Astrocyte (in vitro differentiated cells and primary cell): ENCODE results near the gene LRP10. TPM values are rescaled to one million over a fixed set of nuclear protein-coding genes. Genes with fewer than 3 reads are reported as not detected.

Experiments used
- DNase-seq: peaks from one replicate; pipeline ENCODE4 v3.0.0-alpha.2; 2010; ENCODE audit warnings: low read depth
- FAIRE-seq: peaks from 2 replicates; lab custom pipeline; 2011; peaks lifted over from hg19 to GRCh38; lab: Jason Lieb, UNC
- H2AFZ ChIP-seq: 2 replicates; pipeline ENCODE4 v1.6.0; 2012; ENCODE audit warnings: low read depth, low read length, inconsistent platforms
- H3K27ac ChIP-seq: 2 replicates; pipeline ENCODE4 v1.5.1; 2011; ENCODE audit warnings: low read depth, low read length, inconsistent platforms
- H3K27me3 ChIP-seq: 2 replicates; pipeline ENCODE4 v1.6.0; 2011; ENCODE audit warnings: low read length, inconsistent platforms; ENCODE audit not compliant: insufficient read depth
- H3K36me3 ChIP-seq: 2 replicates; pipeline ENCODE4 v1.5.1; 2011; ENCODE audit warnings: low read length, inconsistent platforms; ENCODE audit not compliant: insufficient read depth
- H3K4me1 ChIP-seq: 2 replicates; pipeline ENCODE4 v1.5.1; 2011; ENCODE audit warnings: low read length, inconsistent platforms; ENCODE audit not compliant: insufficient read depth
- H3K4me2 ChIP-seq: 2 replicates; pipeline ENCODE4 v1.6.0; 2012; ENCODE audit warnings: low read length, inconsistent platforms
- H3K4me3 ChIP-seq: 2 replicates; pipeline ENCODE4 v1.5.1; 2011; ENCODE audit warnings: low read depth, mild to moderate bottlenecking, low read length, inconsistent platforms; ENCODE audit not compliant: insufficient read depth
- H3K79me2 ChIP-seq: 2 replicates; pipeline ENCODE4 v1.6.0; 2012; ENCODE audit warnings: mild to moderate bottlenecking, low read length, inconsistent platforms; ENCODE audit not compliant: insufficient read depth
- H3K9ac ChIP-seq: 2 replicates; pipeline ENCODE4 v1.6.0; 2012; ENCODE audit warnings: mild to moderate bottlenecking, low read length, inconsistent platforms
- H3K9me3 ChIP-seq: 2 replicates; pipeline ENCODE4 v1.5.1; 2012; ENCODE audit warnings: low read depth, mild to moderate bottlenecking, low read length, inconsistent platforms; ENCODE audit not compliant: insufficient read depth
- H4K20me1 ChIP-seq: 2 replicates; pipeline ENCODE4 v1.6.0; 2012; ENCODE audit warnings: low read length, inconsistent platforms; ENCODE audit not compliant: insufficient read depth
- H3K27ac Mint-ChIP-seq: one replicate; pipeline ENCODE4 v1.8.0; 2021; ENCODE audit warnings: mild to moderate bottlenecking, mixed read lengths; ENCODE audit not compliant: unreplicated experiment
- H3K27me3 Mint-ChIP-seq: one replicate; pipeline ENCODE4 v1.8.0; 2021; ENCODE audit warnings: low read depth, mixed read lengths; ENCODE audit not compliant: unreplicated experiment
- H3K36me3 Mint-ChIP-seq: one replicate; pipeline ENCODE4 v1.8.0; 2021; ENCODE audit warnings: low read depth, mixed read lengths; ENCODE audit not compliant: unreplicated experiment
- H3K4me1 Mint-ChIP-seq: one replicate; pipeline ENCODE4 v1.8.0; 2021; ENCODE audit warnings: low read depth, mixed read lengths; ENCODE audit not compliant: unreplicated experiment
- H3K4me3 Mint-ChIP-seq: one replicate; pipeline ENCODE4 v1.8.0; 2021; ENCODE audit warnings: mild to moderate bottlenecking, moderate library complexity, mixed read lengths; ENCODE audit not compliant: unreplicated experiment
- H3K9me3 Mint-ChIP-seq: one replicate; pipeline ENCODE4 v1.8.0; 2021; ENCODE audit warnings: mild to moderate bottlenecking, mixed read lengths; ENCODE audit not compliant: unreplicated experiment
- EZH2 ChIP-seq: IDR thresholded peaks from 2 replicates; pipeline ENCODE4 v1.6.1; 2012; ENCODE audit warnings: mild to moderate bottlenecking, low read length, inconsistent platforms; ENCODE audit not compliant: insufficient read depth
- total RNA-seq: library from RNA; stranded (reverse); gene quantifications from 2 replicates; pipeline ENCODE4 v1.2.1, GENCODE V29; 2021
- TF ChIP-seq, protein P1 (sequence below): IDR thresholded peaks from 2 replicates; pipeline ENCODE4 v1.5.1; 2011; ENCODE audit warnings: low read depth, mild to moderate bottlenecking, inconsistent platforms, low read length, moderate library complexity; ENCODE audit not compliant: insufficient read depth

LRP10 gene
- total RNA-seq, 1 donor from 2014 or later: 142 TPM

DNA sequence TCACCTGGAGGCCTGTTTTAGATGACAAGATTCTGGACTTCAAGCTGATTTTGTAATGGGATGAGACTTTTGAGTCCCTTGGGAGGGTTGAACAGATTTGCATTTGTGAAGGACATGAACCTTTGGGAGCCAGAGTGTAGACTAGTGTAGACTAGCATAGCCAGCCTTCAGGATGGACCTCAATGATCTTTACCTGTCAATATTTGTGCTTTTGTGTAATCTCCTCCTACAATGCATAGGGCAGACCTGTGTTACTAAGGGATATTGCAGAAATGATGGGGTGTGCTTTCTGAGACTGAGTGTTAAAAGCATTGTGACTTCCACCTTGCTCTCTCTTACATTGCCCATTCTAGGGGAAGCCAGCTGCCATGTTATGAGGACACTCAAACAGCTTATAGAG is 9.9 kb upstream of the LRP10 start:
- Mint-ChIP-seq H3K27ac (no peak overlapping the region), H3K36me3 (peaks cover 3% of the 10 kb centered on the region), H3K27me3 (no peaks in the 10 kb centered on the region), H3K4me3 (no peak overlapping the region), H3K4me1 (no peaks in the 10 kb centered on the region), H3K9me3 (peaks cover 8% of the 10 kb centered on the region)
- Histone ChIP-seq H3K4me1 (no peaks in the 10 kb centered on the region), H2AFZ (no peak overlapping the region), H3K27ac (no peak overlapping the region), H3K9me3 (peaks cover 3% of the 10 kb centered on the region), H3K4me3 (no peak overlapping the region), H3K79me2 (no peaks in the 10 kb centered on the region), H3K27me3 (no peaks in the 10 kb centered on the region), H3K4me2 (no peak overlapping the region), H3K9ac (no peak overlapping the region), H4K20me1 (no peaks in the 10 kb centered on the region), H3K36me3 (no peaks in the 10 kb centered on the region)
- DNase-seq (no peak), FAIRE-seq (no peak)
- TF ChIP-seq EZH2: no peak
- TF ChIP-seq, protein P1, sequence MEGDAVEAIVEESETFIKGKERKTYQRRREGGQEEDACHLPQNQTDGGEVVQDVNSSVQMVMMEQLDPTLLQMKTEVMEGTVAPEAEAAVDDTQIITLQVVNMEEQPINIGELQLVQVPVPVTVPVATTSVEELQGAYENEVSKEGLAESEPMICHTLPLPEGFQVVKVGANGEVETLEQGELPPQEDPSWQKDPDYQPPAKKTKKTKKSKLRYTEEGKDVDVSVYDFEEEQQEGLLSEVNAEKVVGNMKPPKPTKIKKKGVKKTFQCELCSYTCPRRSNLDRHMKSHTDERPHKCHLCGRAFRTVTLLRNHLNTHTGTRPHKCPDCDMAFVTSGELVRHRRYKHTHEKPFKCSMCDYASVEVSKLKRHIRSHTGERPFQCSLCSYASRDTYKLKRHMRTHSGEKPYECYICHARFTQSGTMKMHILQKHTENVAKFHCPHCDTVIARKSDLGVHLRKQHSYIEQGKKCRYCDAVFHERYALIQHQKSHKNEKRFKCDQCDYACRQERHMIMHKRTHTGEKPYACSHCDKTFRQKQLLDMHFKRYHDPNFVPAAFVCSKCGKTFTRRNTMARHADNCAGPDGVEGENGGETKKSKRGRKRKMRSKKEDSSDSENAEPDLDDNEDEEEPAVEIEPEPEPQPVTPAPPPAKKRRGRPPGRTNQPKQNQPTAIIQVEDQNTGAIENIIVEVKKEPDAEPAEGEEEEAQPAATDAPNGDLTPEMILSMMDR: no peak

DNA sequence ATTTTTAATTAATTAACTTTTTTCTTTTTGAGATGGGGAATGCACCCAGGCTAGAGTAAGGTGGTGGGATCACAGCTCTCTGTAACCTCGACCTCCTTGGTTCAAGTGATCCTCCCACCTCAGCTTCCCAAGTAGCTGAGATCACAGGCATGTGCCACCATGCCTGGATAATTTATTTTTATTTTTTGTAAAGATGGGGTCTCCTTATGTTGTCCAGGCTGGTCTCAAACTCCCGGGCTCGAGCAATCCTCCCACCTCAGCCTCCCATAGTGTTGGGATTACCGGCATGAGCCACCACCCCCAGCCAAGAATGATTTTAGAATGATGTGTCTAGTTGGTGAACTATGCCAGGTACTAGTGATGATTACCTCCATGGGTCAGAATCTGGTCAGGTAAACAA is 6.6 kb upstream of the LRP10 start:
- Histone ChIP-seq H3K27me3 (no peaks in the 10 kb centered on the region), H4K20me1 (no peaks in the 10 kb centered on the region), H3K9me3 (no peaks in the 10 kb centered on the region), H3K79me2 (no peaks in the 10 kb centered on the region), H3K4me2 (no peak overlapping the region), H3K4me3 (no peak overlapping the region), H3K27ac (no peak overlapping the region), H2AFZ (no peak overlapping the region), H3K4me1 (no peaks in the 10 kb centered on the region), H3K36me3 (no peaks in the 10 kb centered on the region), H3K9ac (no peak overlapping the region)
- Mint-ChIP-seq H3K9me3 (peaks cover 8% of the 10 kb centered on the region), H3K27me3 (no peaks in the 10 kb centered on the region), H3K4me3 (no peak overlapping the region), H3K36me3 (peaks cover 3% of the 10 kb centered on the region), H3K27ac (no peak overlapping the region), H3K4me1 (no peaks in the 10 kb centered on the region)
- FAIRE-seq: no peak
- DNase-seq: no peak
- TF ChIP-seq EZH2: no peak
- TF ChIP-seq, protein P1: no peak

DNA sequence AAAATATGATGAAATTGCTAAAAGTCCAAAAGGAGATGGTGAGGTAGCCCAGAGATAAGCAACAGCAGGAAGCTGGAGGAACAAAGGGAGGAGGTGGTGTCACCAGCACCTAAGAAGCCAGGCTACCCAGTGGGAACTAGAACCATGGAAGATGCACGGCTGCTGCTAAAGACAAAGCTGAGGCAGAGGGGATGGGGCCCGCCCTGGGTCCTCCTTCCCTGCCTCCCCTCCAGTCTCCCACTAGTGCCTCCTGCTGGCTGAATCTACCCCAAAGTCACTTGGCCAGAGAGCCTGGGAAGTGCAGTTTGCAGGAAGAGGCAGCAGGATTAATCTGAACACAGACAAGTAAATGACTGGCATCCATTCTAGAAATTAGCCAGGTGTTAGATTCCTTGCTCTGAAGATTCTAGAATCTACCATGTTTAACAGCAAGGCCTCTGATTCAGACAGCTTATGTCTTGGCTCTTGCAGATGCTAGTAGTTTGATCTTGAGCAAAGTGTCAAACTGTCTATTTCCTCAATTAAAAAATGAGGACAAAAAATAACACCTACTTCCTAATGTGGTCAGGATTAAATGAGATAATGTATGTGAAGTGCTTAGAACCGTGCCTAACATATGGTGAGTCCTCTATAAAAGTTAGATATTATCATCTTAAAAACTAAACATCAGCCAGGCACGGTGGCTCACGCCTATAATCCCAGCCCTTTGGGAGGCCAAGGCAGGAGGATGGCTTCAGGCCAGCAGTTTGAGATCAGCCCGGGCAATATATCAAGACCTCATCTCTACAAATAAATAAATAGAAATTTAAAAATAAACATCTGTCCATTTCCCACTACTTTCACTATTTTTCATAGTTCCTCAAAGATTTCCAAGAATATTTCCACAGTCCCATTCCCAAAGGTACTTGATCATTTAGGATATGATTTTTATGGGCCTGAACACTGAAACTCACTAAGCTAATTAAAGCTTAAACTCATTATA is 5.8 kb upstream of the LRP10 start:
- no peak overlapping the region for H3K27ac Mint-ChIP-seq
- Histone ChIP-seq H3K9ac (no peak overlapping the region), H3K4me2 (no peak overlapping the region), H3K27me3 (no peaks in the 10 kb centered on the region), H2AFZ (no peak overlapping the region), H3K79me2 (no peaks in the 10 kb centered on the region), H3K4me3 (no peak overlapping the region), H3K4me1 (peaks cover 4% of the 10 kb centered on the region), H3K27ac (no peak overlapping the region), H3K9me3 (no peaks in the 10 kb centered on the region), H4K20me1 (no peaks in the 10 kb centered on the region), H3K36me3 (no peaks in the 10 kb centered on the region)
- H3K9me3 Mint-ChIP-seq: peaks cover 8% of the 10 kb centered on the region
- no peak overlapping the region for H3K4me3 Mint-ChIP-seq
- H3K36me3 Mint-ChIP-seq: peaks cover 3% of the 10 kb centered on the region
- H3K4me1 Mint-ChIP-seq: peaks cover 4% of the 10 kb centered on the region
- TF ChIP-seq EZH2: no peak
- TF ChIP-seq, protein P1: no peak
- FAIRE-seq: no peak
- no peaks in the 10 kb centered on the region for H3K27me3 Mint-ChIP-seq
- no peak for DNase-seq
